SJCRH30 (cell line): Measurements from ENCODE around the gene ZCCHC7. TPM values are rescaled to one million over a fixed set of nuclear protein-coding genes. Genes with fewer than 3 reads are reported as not detected.
"Not testable (repeated sequence)": the region's sequence is repeated elsewhere in the genome, so short reads cannot be mapped to it uniquely, and the experiment has no call there.

Experiments
- DNase-seq, 2 experiments: peaks; one replicate each; pipeline ENCODE4 v3.0.0-alpha.2; 2015 to 2020
- H3K27ac ChIP-seq: fragments of 250-450 bp; sonication (Bioruptor Pico); 2 replicates; pipeline ENCODE4 v1.5.1; 2020; ENCODE audit warnings: mild to moderate bottlenecking, moderate library complexity
- H3K27me3 ChIP-seq: fragments of 250-450 bp; sonication (Bioruptor Pico); 2 replicates; pipeline ENCODE4 v1.5.1; 2020; ENCODE audit warnings: mild to moderate bottlenecking, moderate library complexity
- H3K36me3 ChIP-seq: fragments of 250-450 bp; sonication (Bioruptor Pico); 2 replicates; pipeline ENCODE4 v1.5.1; 2020; ENCODE audit warnings: mild to moderate bottlenecking, moderate library complexity
- H3K4me1 ChIP-seq: fragments of 250-450 bp; sonication (Bioruptor Pico); 2 replicates; pipeline ENCODE4 v1.5.1; 2020; ENCODE audit warnings: mild to moderate bottlenecking, moderate library complexity
- H3K4me3 ChIP-seq: fragments of 250-450 bp; sonication (Bioruptor Pico); 2 replicates; pipeline ENCODE4 v1.5.1; 2020; ENCODE audit warnings: mild to moderate bottlenecking, moderate library complexity
- H3K9me3 ChIP-seq: fragments of 250-450 bp; sonication (Bioruptor Pico); replicated peaks from 2 replicates; pipeline ENCODE4 v1.5.1; 2020; ENCODE audit warnings: mild to moderate bottlenecking, moderate library complexity
- total RNA-seq: library from RNA; depleted of rRNA; stranded (reverse); fragments of >200 nt; shearing (Covaris generic); gene quantifications from 2 replicates; pipeline ENCODE4 v1.2.3, GENCODE V29; 2014

The ZCCHC7 gene
- total RNA-seq, 1 experiment from 2014 or later: 19.5 TPM

DNA sequence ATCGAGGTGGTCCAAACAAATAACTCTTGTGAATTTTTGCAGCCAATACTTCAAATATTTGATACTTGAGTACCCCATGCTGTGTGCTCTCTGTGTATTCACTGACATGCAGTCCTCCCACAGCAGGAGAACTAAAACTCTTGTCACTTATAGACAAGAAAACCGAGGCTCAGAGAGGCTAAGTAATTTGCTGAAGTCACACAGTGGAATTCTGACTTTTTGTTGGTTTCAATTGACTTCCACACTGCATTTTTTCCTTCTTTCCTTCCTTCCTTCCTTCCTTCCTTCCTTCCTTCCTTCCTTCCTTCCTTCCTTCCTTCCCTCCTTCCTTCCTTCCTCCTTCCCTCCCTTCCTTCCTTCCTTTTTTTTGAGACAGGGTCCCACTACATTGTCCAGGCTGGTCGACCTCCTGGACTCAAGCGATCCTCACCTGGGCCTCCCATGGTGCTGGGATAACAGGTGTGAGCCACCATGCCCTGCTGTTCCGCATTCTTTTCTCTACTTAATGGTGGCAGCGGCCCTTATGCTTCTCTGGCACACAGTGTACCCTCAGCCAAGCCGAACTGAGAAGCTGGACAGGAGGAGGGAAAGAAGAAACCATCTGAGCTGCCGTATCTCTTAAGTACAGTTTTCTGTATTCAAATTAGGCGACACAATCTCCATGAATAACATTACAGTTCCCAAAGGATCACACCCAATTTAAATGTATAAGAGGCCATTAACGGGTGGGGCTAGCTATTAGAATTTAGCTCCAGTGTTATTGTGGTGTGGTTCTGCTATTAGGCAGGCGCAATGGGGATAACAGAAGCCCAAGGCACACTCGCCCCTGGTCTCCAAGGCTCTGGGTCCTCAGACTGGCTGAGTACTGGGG, 263.7 kb downstream of the ZCCHC7 start:
- Histone ChIP-seq H3K9me3 (no peaks in the 10 kb centered on the region), H3K27me3 (no peaks in the 10 kb centered on the region), H3K27ac (no peak overlapping the region), H3K4me1 (no peaks in the 10 kb centered on the region), H3K36me3 (no peaks in the 10 kb centered on the region), H3K4me3 (no peak overlapping the region)
- no peak for DNase-seq

GRCh38 chr9:37385286-37385685, 264.9 kb downstream of the ZCCHC7 start:
- no peaks in the 10 kb centered on the region for H3K27me3 ChIP-seq
- no peaks in the 10 kb centered on the region for H3K36me3 ChIP-seq
- no peaks in the 10 kb centered on the region for H3K9me3 ChIP-seq
- DNase-seq: no peak
- no peak overlapping the region for H3K4me3 ChIP-seq
- no peaks in the 10 kb centered on the region for H3K4me1 ChIP-seq
- no peak overlapping the region for H3K27ac ChIP-seq

DNA sequence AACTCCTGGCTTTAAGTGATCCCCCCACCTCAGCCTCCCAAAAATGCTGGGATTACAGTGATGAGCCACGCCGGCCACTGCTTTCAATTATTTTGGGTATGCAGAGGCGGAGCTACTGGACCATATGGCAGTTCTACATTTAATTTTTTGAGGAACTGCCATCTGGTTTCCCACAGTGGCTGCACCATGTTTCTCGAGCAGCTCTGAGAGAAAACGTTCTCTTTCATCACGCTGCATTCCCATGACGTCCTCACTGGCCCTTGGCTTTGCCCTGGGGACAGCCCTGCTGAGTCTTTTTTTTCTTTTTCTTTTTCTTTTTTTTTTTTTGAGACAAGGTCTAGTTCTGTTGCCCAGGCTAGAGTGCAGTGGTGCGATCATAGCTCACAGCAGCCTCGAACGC, 266.6 kb downstream of the ZCCHC7 start:
- no peak overlapping the region for H3K4me3 ChIP-seq
- no peaks in the 10 kb centered on the region for H3K27me3 ChIP-seq
- DNase-seq: no peak
- H3K4me1 ChIP-seq: no peaks in the 10 kb centered on the region
- H3K36me3 ChIP-seq: no peaks in the 10 kb centered on the region
- no peaks in the 10 kb centered on the region for H3K9me3 ChIP-seq
- no peak overlapping the region for H3K27ac ChIP-seq

DNA sequence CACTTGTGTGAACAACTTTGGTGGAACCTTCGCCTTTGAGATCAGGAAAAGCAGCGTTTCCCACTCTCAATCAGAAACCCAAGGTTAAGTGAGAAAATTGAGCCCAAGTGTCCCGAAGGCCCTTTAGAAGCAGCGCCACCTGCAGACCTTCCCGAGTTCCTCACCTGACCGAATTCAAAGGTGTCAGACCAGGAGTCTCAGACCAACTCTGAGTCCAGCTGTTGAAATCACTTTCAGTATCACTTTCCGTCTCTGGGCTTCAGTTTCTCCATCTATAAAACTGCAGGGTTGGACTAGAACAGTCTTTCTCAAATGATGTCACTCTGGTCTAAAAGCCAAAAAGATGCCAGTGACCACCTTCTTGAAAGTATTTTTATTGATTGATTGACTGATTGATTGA, 270.4 kb downstream of the ZCCHC7 start:
- DNase-seq: no peak
- no peaks in the 10 kb centered on the region for H3K36me3 ChIP-seq
- H3K27me3 ChIP-seq: no peaks in the 10 kb centered on the region
- no peaks in the 10 kb centered on the region for H3K9me3 ChIP-seq
- H3K4me3 ChIP-seq: no peak overlapping the region
- H3K27ac ChIP-seq: no peak overlapping the region
- no peaks in the 10 kb centered on the region; the same call in 1 of the 2 replicates for H3K4me1 ChIP-seq

- Histone ChIP-seq H3K27me3 (no peaks in the 10 kb centered on the region), H3K27ac (no peak overlapping the region), H3K4me1 (no peaks in the 10 kb centered on the region; the same call in 1 of the 2 replicates), H3K9me3 (no peaks in the 10 kb centered on the region), H3K36me3 (no peaks in the 10 kb centered on the region), H3K4me3 (no peak overlapping the region)
- no peak for DNase-seq
Observed at GRCh38 chr9:37392272-37392671, 271.9 kb downstream of the ZCCHC7 start.

- Histone ChIP-seq H3K9me3 (no peaks in the 10 kb centered on the region), H3K36me3 (no peaks in the 10 kb centered on the region), H3K4me3 (no peak overlapping the region), H3K4me1 (no peaks in the 10 kb centered on the region; the same call in 1 of the 2 replicates), H3K27ac (no peak overlapping the region), H3K27me3 (no peaks in the 10 kb centered on the region)
- no peak for DNase-seq
Observed at GRCh38 chr9:37395229-37395628, 274.9 kb downstream of the ZCCHC7 start.

DNA sequence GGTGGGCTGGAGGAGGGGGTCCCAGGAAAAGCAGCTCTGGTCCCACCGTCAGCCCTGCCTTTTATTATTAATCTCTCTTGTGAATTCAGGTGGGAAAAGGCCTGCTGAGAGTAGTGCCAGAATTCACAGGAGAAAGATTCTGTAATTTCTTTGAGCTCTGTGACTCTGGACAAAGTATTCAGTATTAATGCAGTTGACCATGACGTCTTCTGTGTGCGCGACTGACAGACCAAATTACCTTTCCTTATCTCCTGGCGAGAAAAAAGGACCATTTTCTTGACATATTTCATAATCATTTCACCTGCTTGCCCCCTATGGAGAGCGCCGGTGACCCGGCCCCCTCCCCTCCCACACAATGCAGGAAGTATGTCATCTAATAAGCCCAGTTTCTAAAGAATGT, 275.3 kb downstream of the ZCCHC7 start:
- Histone ChIP-seq H3K36me3 (no peaks in the 10 kb centered on the region), H3K27me3 (no peaks in the 10 kb centered on the region), H3K4me3 (no peak overlapping the region), H3K27ac (no peak overlapping the region), H3K4me1 (no peaks in the 10 kb centered on the region; the same call in 1 of the 2 replicates), H3K9me3 (no peaks in the 10 kb centered on the region)
- no peak for DNase-seq

- H3K4me1 ChIP-seq, H3K36me3 ChIP-seq, H3K27me3 ChIP-seq, H3K27ac ChIP-seq, DNase-seq, H3K9me3 ChIP-seq, H3K4me3 ChIP-seq: not testable (repeated sequence)
Observed at GRCh38 chr9:37397948-37398347, 277.6 kb downstream of the ZCCHC7 start.

GRCh38 chr9:37398464-37399025, 278.2 kb downstream of the ZCCHC7 start:
- Histone ChIP-seq H3K27me3 (no peaks in the 10 kb centered on the region), H3K9me3 (no peaks in the 10 kb centered on the region), H3K36me3 (no peaks in the 10 kb centered on the region), H3K27ac (no peak overlapping the region), H3K4me3 (no peak overlapping the region), H3K4me1 (no peaks in the 10 kb centered on the region; the same call in 1 of the 2 replicates)
- DNase-seq: no peak

DNA sequence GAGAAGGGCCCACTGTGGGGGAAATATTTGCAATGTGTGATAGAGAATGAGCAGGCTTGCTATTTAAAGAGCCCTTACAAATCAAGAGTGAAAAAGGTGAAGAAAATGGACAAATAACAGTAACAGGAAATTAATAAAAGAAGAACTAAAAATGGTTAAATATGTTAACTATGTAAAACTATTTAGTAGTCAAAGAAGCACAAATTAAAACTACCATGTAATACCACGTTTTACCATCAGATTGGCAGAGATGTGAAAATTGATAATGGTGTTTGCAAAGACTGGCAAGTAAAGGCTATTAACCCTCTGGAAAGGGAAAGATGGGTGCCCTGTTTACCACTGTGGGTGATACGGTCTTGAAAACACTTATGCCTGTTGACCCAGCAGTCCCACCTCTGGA, 279.0 kb downstream of the ZCCHC7 start:
- H3K9me3 ChIP-seq: no peaks in the 10 kb centered on the region
- H3K27ac ChIP-seq: no peak overlapping the region

GRCh38 chr9:37404590-37404989, 284.2 kb downstream of the ZCCHC7 start:
- H3K27me3 ChIP-seq: no peaks in the 10 kb centered on the region
- H3K4me3 ChIP-seq: no peak overlapping the region
- H3K9me3 ChIP-seq: no peaks in the 10 kb centered on the region
- H3K4me1 ChIP-seq: no peaks in the 10 kb centered on the region
- DNase-seq: no peak
- H3K27ac ChIP-seq: no peak overlapping the region
- H3K36me3 ChIP-seq: no peaks in the 10 kb centered on the region

More for the DNA sequence above, 279.0 kb downstream of the ZCCHC7 start:
- no peak for DNase-seq
- H3K27me3 ChIP-seq: no peaks in the 10 kb centered on the region
- H3K36me3 ChIP-seq: no peaks in the 10 kb centered on the region
- H3K4me3 ChIP-seq: no peak overlapping the region
- no peaks in the 10 kb centered on the region; the same call in 1 of the 2 replicates for H3K4me1 ChIP-seq

DNA sequence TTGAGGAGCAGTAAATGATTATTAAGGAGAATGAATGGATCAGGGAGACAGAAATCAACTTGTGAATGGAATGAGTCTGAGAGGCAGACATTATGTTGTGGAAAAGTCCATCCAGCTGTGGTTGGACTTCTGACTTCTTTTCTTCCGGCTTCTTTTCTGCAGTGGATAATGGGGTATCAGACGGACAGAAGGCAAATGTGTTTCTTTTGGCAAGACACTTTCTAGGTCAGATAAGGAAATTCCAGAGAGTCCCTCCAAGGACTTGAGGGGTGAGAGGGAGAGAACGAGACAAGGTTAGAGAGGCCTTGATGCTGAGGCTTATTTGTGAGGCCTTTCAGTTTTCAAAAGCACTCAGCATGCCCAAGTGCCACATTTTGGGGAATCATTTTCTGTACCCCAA, 285.0 kb downstream of the ZCCHC7 start:
- Histone ChIP-seq H3K9me3 (no peaks in the 10 kb centered on the region), H3K4me3 (no peak overlapping the region), H3K36me3 (no peaks in the 10 kb centered on the region), H3K4me1 (no peaks in the 10 kb centered on the region), H3K27ac (no peak overlapping the region), H3K27me3 (no peaks in the 10 kb centered on the region)
- no peak for DNase-seq

DNA sequence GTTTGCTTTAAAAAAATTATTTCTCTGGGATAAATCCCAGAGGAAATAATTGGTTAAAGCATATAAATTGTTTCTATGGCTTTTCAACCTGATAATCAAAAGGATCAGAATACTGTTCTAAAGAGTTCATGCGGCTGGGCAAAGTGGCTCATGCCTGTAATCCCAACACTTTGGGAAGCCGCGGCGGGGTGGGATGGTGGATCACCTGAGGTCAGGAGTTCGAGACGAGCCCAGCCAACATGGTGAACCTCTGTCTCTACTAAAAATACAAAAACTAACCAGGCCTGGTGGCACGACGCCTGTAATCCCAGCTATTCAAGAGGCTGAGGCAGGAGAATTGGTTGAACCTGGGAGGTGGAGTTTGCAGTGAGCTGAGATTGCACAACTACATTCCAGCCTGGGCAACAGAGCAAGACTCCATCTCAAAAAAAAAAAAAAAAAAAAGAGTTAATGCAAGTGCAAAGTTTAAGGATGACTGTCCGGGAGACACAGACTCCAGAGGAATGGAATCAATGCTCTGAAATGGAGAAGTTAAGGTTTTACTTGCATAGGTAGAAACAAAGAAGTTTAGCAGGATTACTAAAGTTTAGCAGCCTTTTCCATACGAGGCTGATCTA, 285.5 kb downstream of the ZCCHC7 start:
- H3K27ac ChIP-seq: no peak overlapping the region
- no peak overlapping the region for H3K4me3 ChIP-seq
- no peaks in the 10 kb centered on the region for H3K4me1 ChIP-seq
- H3K9me3 ChIP-seq: no peaks in the 10 kb centered on the region
- no peak for DNase-seq
- no peaks in the 10 kb centered on the region for H3K36me3 ChIP-seq
- no peaks in the 10 kb centered on the region for H3K27me3 ChIP-seq

GRCh38 chr9:37406603-37407401, 286.4 kb downstream of the ZCCHC7 start:
- Histone ChIP-seq H3K27ac (no peak overlapping the region), H3K27me3 (no peaks in the 10 kb centered on the region), H3K9me3 (no peaks in the 10 kb centered on the region), H3K4me3 (no peak overlapping the region), H3K36me3 (no peaks in the 10 kb centered on the region), H3K4me1 (no peaks in the 10 kb centered on the region)
- DNase-seq: no peak

GRCh38 chr9:37407468-37407867, 287.1 kb downstream of the ZCCHC7 start:
- Histone ChIP-seq H3K4me1 (peaks cover 5% of the 10 kb centered on the region; the same call in 1 of the 2 replicates), H3K27me3 (no peaks in the 10 kb centered on the region), H3K27ac (no peak overlapping the region), H3K36me3 (no peaks in the 10 kb centered on the region), H3K9me3 (no peaks in the 10 kb centered on the region), H3K4me3 (no peak overlapping the region)
- no peak for DNase-seq
